GM12892 (cell line): ENCODE data around the gene DLG5.

Source experiments
- POLR2A ChIP-seq: IDR thresholded peaks from 2 replicates; pipeline ENCODE4 v1.6.1; 2011; ENCODE audit warnings: low read depth, low read length, control low read depth
- POLR2AphosphoS5 ChIP-seq: IDR thresholded peaks from 2 replicates; pipeline ENCODE4 v1.6.1; 2011; ENCODE audit warnings: low read depth, low read length, control low read depth
- TAF1 ChIP-seq: IDR thresholded peaks from 2 replicates; pipeline ENCODE4 v1.6.1; 2011; ENCODE audit warnings: low read depth, mild to moderate bottlenecking, control low read depth, low read length, borderline replicate concordance

DNA sequence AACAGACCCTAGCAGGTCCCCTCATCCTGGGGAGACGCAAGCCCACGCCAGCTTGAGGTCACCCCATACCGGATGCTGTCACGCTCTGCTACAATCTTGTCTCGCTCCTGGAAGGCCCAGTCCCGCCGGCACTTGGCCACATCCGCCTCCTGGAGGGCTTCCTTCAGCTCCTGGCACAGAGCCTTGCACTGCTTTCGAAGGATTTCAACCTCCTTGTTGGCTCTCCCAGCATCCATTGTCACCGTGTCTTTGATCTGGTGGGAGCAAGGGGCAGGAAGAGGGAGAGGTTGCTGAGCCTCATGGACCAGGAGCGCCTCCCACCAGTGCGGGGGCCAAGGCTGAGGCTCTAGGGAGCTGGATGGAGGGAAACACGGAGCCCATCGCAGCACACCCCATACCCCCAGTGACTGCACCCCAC lies 90.9 kb downstream of the DLG5 start:
- no peak for TF ChIP-seq POLR2A
- no peak for TF ChIP-seq TAF1
- TF ChIP-seq POLR2AphosphoS5: no peak
